HL-60 (cell line): Measurements from ENCODE around the gene QSOX2.

Experiments
- DNase-seq, 2 experiments: peaks; one replicate each; pipeline ENCODE4 v3.0.0-alpha.2; 2010 to 2020; ENCODE audit warnings: low read depth in 1 of 2, low spot score in 1 of 2
- H3K27ac ChIP-seq: fragments of 250-450 bp; sonication (Bioruptor Pico); replicated peaks from 2 replicates; pipeline ENCODE4 v1.5.1; 2020; ENCODE audit warnings: mild to moderate bottlenecking, moderate library complexity
- H3K27me3 ChIP-seq: fragments of 250-450 bp; sonication (Bioruptor Pico); 2 replicates; pipeline ENCODE4 v1.5.1; 2021; ENCODE audit warnings: mild to moderate bottlenecking, moderate library complexity; ENCODE audit not compliant: insufficient read depth, poor library complexity, severe bottlenecking
- H3K4me3 ChIP-seq: replicated peaks from 2 replicates; pipeline ENCODE4 v1.5.1; 2011; ENCODE audit warnings: mild to moderate bottlenecking, control low read depth, low read length; ENCODE audit not compliant: insufficient read depth
- CTCF ChIP-seq: IDR thresholded peaks from one replicate; pipeline ENCODE4 v1.5.1; 2011; ENCODE audit warnings: low read length, control low read depth, inconsistent platforms; ENCODE audit not compliant: insufficient read depth
- GABPA ChIP-seq: IDR thresholded peaks from 2 replicates; pipeline ENCODE4 v1.6.1; 2012; ENCODE audit warnings: low read depth
- POLR2AphosphoS5 ChIP-seq: IDR thresholded peaks from 2 replicates; pipeline ENCODE4 v1.6.1; 2012; ENCODE audit warnings: low read depth
- REST ChIP-seq: IDR thresholded peaks from 2 replicates; pipeline ENCODE4 v1.6.1; 2012; ENCODE audit warnings: low read depth; ENCODE audit not compliant: insufficient replicate concordance
- SPI1 ChIP-seq: IDR thresholded peaks from 2 replicates; pipeline ENCODE4 v1.6.1; 2012; ENCODE audit warnings: low read depth, mild to moderate bottlenecking, borderline replicate concordance

The QSOX2 gene

GRCh38 chr9:136275655-136276429 lies 30.2 kb upstream of the QSOX2 start:
- DNase-seq, result no peak
- TF ChIP-seq SPI1, result no peak
- TF ChIP-seq REST, result no peak
- TF ChIP-seq CTCF, result no peak
- TF ChIP-seq POLR2AphosphoS5, result no peak
- no peak for TF ChIP-seq GABPA
- Histone ChIP-seq H3K27me3 (peaks cover 16% of the 10 kb centered on the region), H3K27ac (no peak overlapping the region), H3K4me3 (no peak overlapping the region)

- Histone ChIP-seq H3K27me3 (peaks cover 16% of the 10 kb centered on the region), H3K4me3 (no peak overlapping the region), H3K27ac (no peak overlapping the region)
- DNase-seq, result no peak
- TF ChIP-seq SPI1, result no peak
- TF ChIP-seq REST, result no peak
- no peak for TF ChIP-seq POLR2AphosphoS5
- no peak for TF ChIP-seq CTCF
These were observed 29.4 kb upstream of the QSOX2 start for GRCh38 chr9:136274786-136275654.

- Histone ChIP-seq H3K27ac (no peak overlapping the region), H3K27me3 (peaks cover 20% of the 10 kb centered on the region), H3K4me3 (no peak overlapping the region)
- no peak for DNase-seq
- TF ChIP-seq CTCF, result no peak
- no peak for TF ChIP-seq GABPA
These were observed 28.5 kb upstream of the QSOX2 start for GRCh38 chr9:136273921-136274785.
